Skeletal muscle tissue (tissue), 4 donors: ENCODE results near the gene INSL3. TPM values are rescaled to one million over a fixed set of nuclear protein-coding genes. Genes with fewer than 3 reads are reported as not detected.
A peak's percentile ranks its signal among the peaks of the same experiment; 100 is the strongest.

Source experiments
- H3K27ac ChIP-seq: one replicate; pipeline ENCODE4 v1.7.0; 2013; ENCODE audit warnings: mild to moderate bottlenecking, low read depth, low read length, inconsistent platforms
- H3K27me3 ChIP-seq, 3 donors: one replicate each; pipeline ENCODE4 v1.7.0; 2013; ENCODE audit warnings: low read length in 3 of 3; ENCODE audit not compliant: control insufficient read depth in 3 of 3, insufficient read depth in 3 of 3
- H3K36me3 ChIP-seq, 3 donors: one replicate each; pipeline ENCODE4 v1.7.0; 2013; ENCODE audit warnings: low read length in 3 of 3; ENCODE audit not compliant: control insufficient read depth in 3 of 3, insufficient read depth in 3 of 3
- H3K4me1 ChIP-seq, 3 donors: one replicate each; pipeline ENCODE4 v1.7.0; 2013; ENCODE audit warnings: low read length in 3 of 3, mild to moderate bottlenecking in 3 of 3; ENCODE audit not compliant: control insufficient read depth in 3 of 3, insufficient read depth in 3 of 3
- H3K4me3 ChIP-seq, 3 donors: one replicate each; pipeline ENCODE4 v1.7.0; 2013; ENCODE audit warnings: low read length in 3 of 3
- H3K9ac ChIP-seq, 3 donors: one replicate each; pipeline ENCODE4 v1.7.0; 2013; ENCODE audit warnings: low read length in 3 of 3, mild to moderate bottlenecking in 3 of 3, moderate library complexity in 2 of 3, low read depth in 1 of 3
- H3K9me3 ChIP-seq, 3 donors: one replicate each; pipeline ENCODE4 v1.7.0; 2013; ENCODE audit warnings: low read length in 3 of 3; ENCODE audit not compliant: control insufficient read depth in 3 of 3
- total RNA-seq: library from RNA; depleted of rRNA; stranded (reverse); fragments of >200 nt; gene quantifications from one replicate; pipeline ENCODE4 v1.2.3, GENCODE V29; 2014
- donor health status: Osteomylitis.

Gene INSL3
- total RNA-seq, 1 donor from 2014 or later: not detected

GRCh38 chr19:17835182-17836006 lies 14.1 kb upstream of the INSL3 start:
- Histone ChIP-seq H3K4me3 (no peak overlapping the region), H3K36me3 (peaks cover 0 to 2% (median 0%) of the 10 kb centered on the region in 3 donors), H3K9me3 (no peaks in the 10 kb centered on the region), H3K4me1 (peaks cover 0 to 2% (median 0%) of the 10 kb centered on the region in 3 donors), H3K27ac (no peak overlapping the region), H3K27me3 (peaks cover 39 to 49% (median 44%) of the 10 kb centered on the region in 3 donors), H3K9ac (no peak overlapping the region)

GRCh38 chr19:17834350-17835181 lies 13.2 kb upstream of the INSL3 start:
- H3K27ac ChIP-seq: no peak overlapping the region
- no peaks in the 10 kb centered on the region for H3K9me3 ChIP-seq
- peaks cover 38 to 50% (median 40%) of the 10 kb centered on the region in 3 donors for H3K27me3 ChIP-seq
- no peak overlapping the region for H3K4me3 ChIP-seq
- peaks cover 0 to 2% (median 0%) of the 10 kb centered on the region in 3 donors for H3K36me3 ChIP-seq
- no peak overlapping the region for H3K9ac ChIP-seq
- H3K4me1 ChIP-seq: peaks cover 0 to 3% (median 0%) of the 10 kb centered on the region in 3 donors

DNA sequence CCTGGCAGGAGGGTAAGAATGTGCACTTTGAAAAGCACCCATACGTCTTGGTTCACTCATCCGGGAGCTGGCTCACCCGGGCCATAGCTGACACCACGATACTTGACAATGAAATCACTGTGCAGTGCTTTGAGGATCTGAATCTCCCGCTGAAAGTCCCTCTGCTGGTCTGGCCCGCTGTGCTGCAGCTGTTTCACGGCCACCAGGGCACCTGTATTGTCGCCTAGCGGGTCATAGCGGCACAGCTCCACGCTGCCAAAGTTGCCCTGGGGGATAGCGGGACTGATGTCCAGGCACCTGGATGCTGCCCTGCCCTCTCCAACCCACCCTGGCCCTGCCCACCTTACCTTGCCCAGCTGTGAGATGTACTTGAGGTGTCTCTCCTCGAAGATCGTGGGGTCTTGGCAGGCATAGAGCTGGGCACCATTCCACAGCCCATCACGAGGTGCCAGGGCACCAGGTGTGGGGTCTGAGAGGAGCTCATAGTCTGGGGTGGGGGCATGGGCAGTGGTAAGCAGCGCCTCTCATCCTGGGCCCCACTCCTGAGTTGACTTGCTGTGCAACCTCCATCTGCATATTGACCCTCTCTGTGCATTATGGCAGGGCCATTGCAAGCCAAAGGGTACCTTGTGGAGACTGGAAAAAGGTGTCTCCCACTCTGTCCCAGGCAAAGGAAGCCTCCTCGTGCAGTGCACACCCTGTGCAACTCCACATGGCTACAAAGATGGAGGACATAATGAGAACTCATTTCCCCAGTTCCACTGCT lies 11.3 kb upstream of the INSL3 start:
- Histone ChIP-seq H3K4me3 (no peak overlapping the region), H3K9me3 (no peaks in the 10 kb centered on the region), H3K9ac (no peak overlapping the region), H3K27me3 (peaks cover 35 to 43% (median 40%) of the 10 kb centered on the region in 3 donors), H3K36me3 (peaks cover 0 to 2% (median 0%) of the 10 kb centered on the region in 3 donors), H3K27ac (no peak overlapping the region), H3K4me1 (peaks cover 0 to 3% (median 0%) of the 10 kb centered on the region in 3 donors)

- H3K4me3 ChIP-seq: no peak overlapping the region
- peaks cover 32 to 46% (median 43%) of the 10 kb centered on the region in 3 donors for H3K27me3 ChIP-seq
- H3K36me3 ChIP-seq: peaks cover 0 to 2% (median 0%) of the 10 kb centered on the region in 3 donors
- H3K4me1 ChIP-seq: peaks cover 0 to 3% (median 0%) of the 10 kb centered on the region in 3 donors
- no peaks in the 10 kb centered on the region for H3K9me3 ChIP-seq
- no peak overlapping the region for H3K27ac ChIP-seq
- H3K9ac ChIP-seq: no peak overlapping the region
Measured at GRCh38 chr19:17831419-17831888, 10.1 kb upstream of the INSL3 start.

DNA sequence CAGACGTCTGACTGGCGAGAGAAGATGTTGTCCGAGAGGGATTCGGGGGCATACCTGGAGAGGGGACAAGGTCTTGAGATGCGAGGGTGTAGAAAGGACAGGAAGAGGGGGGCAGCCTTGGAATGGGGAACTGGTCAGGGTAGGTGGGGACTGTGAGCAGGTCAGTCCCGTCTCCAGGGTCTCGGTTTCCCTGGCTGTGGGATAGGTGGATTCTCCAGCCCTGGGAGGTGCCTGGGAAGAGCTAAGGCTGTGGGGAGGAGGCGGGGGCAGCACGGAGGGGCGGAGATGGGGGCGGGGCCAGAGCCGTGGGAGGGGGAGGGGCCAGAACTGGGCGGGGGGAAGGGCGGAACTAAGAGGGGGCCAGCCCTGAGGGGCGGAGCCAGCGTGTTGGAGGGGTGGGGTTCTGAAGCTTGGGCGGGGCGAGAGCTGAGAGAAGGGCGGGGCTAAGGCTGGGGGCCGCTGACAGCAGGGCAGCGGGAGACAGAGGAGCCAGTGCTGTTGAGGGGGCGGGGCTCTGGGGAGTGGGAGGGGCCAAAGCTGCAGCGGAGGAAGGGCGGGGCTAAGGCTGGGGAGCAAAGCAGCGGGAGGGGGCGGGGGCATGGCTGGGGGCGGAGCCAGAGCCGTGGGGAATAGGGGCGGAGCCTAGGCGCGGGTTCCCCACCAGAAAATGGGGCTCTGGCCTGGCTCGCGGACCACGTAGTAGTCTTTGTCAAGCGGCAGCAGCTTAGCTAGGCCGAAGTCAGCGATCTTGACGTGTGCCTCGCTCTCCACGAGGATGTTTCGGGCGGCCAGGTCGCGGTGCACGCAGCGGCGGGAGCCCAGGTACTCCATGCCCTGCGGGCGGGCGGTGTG lies 9.5 kb upstream of the INSL3 start:
- H3K9ac ChIP-seq: no peak overlapping the region
- H3K27me3 ChIP-seq: peaks cover 31 to 48% (median 41%) of the 10 kb centered on the region in 3 donors
- no peaks in the 10 kb centered on the region for H3K9me3 ChIP-seq
- peaks cover 0 to 2% (median 0%) of the 10 kb centered on the region in 3 donors for H3K36me3 ChIP-seq
- peaks cover 0 to 3% (median 0%) of the 10 kb centered on the region in 3 donors for H3K4me1 ChIP-seq
- peak overlapping the region in 1 of 3 donors; percentile 31 for H3K4me3 ChIP-seq
- no peak overlapping the region for H3K27ac ChIP-seq

DNA sequence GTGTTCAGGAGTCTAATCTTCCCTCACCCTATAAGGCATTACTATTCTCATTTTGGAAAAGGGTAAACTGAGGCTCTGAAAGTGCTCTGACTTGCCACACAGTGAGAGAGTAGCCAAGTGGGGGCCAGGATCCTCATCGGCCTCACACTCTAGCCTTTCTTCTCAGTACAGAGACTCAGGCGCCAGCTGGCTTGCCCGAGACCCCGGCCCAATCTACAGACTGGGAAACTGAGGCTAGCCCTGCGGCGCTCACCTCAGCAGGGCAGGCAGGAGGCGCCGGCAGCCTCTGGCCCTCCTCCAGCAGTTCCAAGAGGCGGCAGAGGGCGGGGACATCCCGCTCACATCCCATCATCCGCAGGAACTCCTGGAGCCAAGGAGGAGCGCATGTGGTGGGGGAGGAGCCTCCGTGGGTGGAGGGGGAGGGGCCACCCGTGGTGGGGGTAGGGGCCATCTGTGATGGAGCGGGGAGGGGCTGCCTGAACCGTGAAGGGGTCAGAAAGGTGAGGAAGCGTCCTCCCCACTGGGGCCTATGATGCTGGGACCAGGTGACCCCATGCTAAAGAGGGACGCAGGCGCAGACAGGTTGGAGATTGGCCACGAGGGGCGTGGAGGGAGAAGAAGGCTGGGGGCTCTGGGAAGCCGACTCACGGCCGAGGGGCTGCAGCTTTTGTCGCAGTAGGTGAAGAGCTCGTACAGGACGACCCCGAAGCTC lies 8.7 kb upstream of the INSL3 start:
- Histone ChIP-seq H3K4me3 (peak overlapping the region in 1 of 3 donors; percentile 31), H3K9ac (no peak overlapping the region), H3K9me3 (no peaks in the 10 kb centered on the region), H3K4me1 (peaks cover 0 to 3% (median 0%) of the 10 kb centered on the region in 3 donors), H3K36me3 (peaks cover 0 to 2% (median 0%) of the 10 kb centered on the region in 3 donors), H3K27ac (no peak overlapping the region), H3K27me3 (peaks cover 26 to 40% (median 38%) of the 10 kb centered on the region in 3 donors)

DNA sequence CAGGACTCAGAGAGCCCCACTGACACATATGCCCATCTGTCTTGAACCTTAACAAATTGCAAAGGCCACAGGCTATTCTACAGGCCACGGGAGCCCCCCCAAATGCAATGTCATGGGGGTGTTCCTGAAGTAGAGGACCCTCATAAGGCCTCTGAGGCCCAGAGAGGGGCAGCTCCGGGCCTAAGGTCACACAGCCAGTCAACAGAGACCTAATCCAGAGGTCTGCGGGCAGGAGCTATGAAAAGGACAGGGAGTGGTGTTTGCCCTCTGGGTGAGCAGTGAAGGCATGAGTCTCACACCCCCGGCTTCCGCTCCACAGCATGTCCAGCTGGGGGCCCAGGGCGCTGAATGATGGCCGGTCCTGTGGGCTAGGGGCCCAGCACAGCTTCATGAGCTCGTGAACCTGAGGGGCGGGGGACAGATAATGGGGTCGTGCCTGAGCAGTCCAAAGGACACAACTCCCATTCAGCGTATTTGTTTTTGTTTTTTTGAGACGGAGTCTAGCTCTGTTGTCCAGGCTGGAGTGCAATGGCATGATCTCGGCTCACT lies 5.3 kb upstream of the INSL3 start:
- Histone ChIP-seq H3K36me3 (no peaks in the 10 kb centered on the region), H3K4me3 (no peak overlapping the region), H3K4me1 (peaks cover 0 to 3% (median 0%) of the 10 kb centered on the region in 3 donors), H3K27me3 (peaks cover 19 to 30% (median 20%) of the 10 kb centered on the region in 3 donors), H3K9me3 (no peaks in the 10 kb centered on the region), H3K9ac (no peak overlapping the region), H3K27ac (no peak overlapping the region)

DNA sequence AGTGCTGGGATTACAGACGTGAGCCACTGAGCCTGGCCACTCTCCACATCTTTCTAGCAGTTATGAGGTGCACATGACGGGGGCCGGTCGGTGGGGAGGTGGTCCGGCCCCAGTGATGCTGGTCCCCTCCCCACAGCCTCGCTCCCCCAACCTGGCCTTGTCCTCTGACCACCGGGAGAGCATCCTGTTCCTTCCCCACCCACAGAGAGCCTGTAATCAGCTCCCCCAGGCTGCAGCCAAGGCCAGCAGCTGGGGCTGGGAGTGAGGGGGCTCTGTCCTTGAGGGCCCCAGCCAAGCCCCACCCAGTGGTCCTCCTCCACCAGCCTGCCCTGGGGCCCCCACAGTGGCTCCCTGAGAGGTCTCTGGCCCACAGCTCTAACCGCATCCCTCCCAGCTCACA lies 3.0 kb upstream of the INSL3 start:
- H3K4me1 ChIP-seq: no peaks in the 10 kb centered on the region
- no peak overlapping the region for H3K9ac ChIP-seq
- peaks cover 11 to 18% (median 11%) of the 10 kb centered on the region in 3 donors for H3K27me3 ChIP-seq
- H3K27ac ChIP-seq: no peak overlapping the region
- no peaks in the 10 kb centered on the region for H3K9me3 ChIP-seq
- no peaks in the 10 kb centered on the region for H3K36me3 ChIP-seq
- no peak overlapping the region for H3K4me3 ChIP-seq
